Measurements from ENCODE around the gene SPSB1. TPM values are rescaled to one million over a fixed set of nuclear protein-coding genes. Genes with fewer than 3 reads are reported as not detected.
A peak's percentile ranks its signal among the peaks of the same experiment; 100 is the strongest.

The SPSB1 gene
- total RNA-seq, 2 experiments from 2014 or later: 17.4 to 18.0 TPM

DNA sequence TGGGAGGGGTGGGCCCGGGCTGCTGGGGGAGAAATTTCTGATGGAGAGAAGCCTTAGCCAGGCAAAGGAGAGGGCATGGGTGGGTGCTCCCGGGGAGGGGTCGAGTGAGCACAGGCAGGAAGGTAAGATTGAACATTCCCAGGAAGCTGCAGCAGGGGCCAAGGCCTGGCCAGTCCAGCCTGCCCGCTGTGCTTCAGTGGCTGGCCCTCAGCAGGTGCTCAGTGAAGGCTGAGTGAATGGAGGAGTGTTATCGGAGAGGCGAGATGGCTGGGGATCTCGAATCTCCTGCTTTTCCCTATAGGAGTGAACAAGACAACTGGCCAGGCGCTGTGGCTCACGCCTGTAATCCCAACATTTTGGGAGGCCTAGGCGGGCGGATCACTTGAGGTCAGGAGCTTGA, 20.9 kb downstream of the SPSB1 start:
- DNase-seq: no peak
- H3K4me1 Mint-ChIP-seq: peaks cover 52% of the 10 kb centered on the region
- CTCF ChIA-PET: interaction anchor here (1.9 kb wide), 1 partner anchor 24 kb away, joined by 7 read pairs; no protein-coding TSS in a partner anchor
- no peak overlapping the region for H3K27ac Mint-ChIP-seq
- H3K4me3 Mint-ChIP-seq: no peak overlapping the region
- H3K36me3 Mint-ChIP-seq (ENCODE audit: low read depth): peaks cover 4% of the 10 kb centered on the region
- POLR2A ChIA-PET: no interaction called here
- no peaks in the 10 kb centered on the region for H3K9me3 Mint-ChIP-seq
- H3K27me3 Mint-ChIP-seq: no peaks in the 10 kb centered on the region

DNA sequence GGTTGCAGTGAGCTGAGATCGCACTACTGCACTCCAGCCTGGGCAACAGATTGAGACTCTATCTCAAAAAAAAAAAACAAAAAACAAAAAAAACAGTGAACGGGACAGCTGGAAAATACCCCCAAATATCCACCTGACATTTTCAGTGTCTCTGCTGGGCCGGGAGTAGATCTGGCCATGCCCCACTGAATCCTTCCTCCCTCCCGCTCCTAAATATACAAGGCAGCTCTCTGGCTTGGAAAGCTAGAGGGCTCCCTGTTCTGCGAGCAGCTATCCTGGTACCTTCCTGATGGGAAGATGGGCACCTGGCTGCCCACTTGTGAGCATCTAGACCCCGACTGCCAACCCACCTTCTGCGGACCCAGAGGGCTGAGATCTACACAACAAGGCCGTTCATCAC, 21.4 kb downstream of the SPSB1 start:
- CTCF ChIA-PET: interaction anchor here (1.9 kb wide), 1 partner anchor 24 kb away, joined by 7 read pairs; no protein-coding TSS in a partner anchor
- Mint-ChIP-seq H3K36me3 (ENCODE audit: low read depth) (peaks cover 4% of the 10 kb centered on the region), H3K4me1 (peaks cover 50% of the 10 kb centered on the region), H3K9me3 (no peaks in the 10 kb centered on the region), H3K4me3 (no peak overlapping the region), H3K27me3 (no peaks in the 10 kb centered on the region), H3K27ac (peak overlapping the region; percentile 84)
- POLR2A ChIA-PET: no interaction called here
- no peak for DNase-seq

DNA sequence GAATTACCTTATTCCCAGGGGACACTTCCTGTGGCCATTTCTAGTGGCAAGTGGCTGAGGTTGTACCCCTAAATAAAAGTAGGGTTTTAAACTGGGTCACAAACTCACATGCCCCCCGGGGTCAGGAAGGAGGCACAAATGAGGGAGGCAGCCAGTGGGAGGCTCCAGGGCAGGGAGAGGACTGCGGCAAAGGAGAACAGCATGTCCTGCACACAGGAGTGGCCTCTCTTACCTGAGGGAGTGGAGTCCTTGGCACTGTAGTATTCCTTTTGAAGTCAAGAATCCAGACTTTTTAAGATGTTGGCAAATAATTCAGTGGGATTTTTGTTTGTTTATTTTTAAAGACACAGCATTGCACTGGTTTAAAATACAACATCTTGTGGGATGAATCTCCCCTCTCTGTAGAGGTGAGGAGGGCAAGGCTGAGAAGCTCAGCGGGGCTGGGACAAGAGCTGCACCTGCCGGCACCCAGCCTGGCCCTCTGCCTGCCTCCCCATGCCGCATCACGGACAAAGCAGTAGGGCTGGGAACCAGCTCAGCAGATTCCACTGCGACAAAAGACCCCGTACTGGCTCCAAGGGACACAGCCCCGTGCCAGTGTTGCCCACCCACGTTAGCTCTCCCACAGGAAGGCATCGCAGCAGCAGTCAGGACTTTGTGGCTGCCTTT, 22.2 kb downstream of the SPSB1 start:
- Mint-ChIP-seq H3K27me3 (no peaks in the 10 kb centered on the region), H3K9me3 (no peaks in the 10 kb centered on the region), H3K36me3 (ENCODE audit: low read depth) (peaks cover 4% of the 10 kb centered on the region), H3K4me1 (peaks cover 50% of the 10 kb centered on the region), H3K27ac (peak overlapping the region; percentile 84), H3K4me3 (peak overlapping the region; percentile 60)
- ChIA-PET POLR2A (interaction anchor here (1.1 kb wide), 1 partner anchor 112 kb away, joined by 3 read pairs; no protein-coding TSS in a partner anchor), CTCF (interaction anchor here (0.7 to 1.9 kb wide), 5 partner anchors 25 to 181 kb away, joined by 3 to 7 read pairs (median 3); partner anchors contain the start of gene H6PD)
- DNase-seq: no peak

DNA sequence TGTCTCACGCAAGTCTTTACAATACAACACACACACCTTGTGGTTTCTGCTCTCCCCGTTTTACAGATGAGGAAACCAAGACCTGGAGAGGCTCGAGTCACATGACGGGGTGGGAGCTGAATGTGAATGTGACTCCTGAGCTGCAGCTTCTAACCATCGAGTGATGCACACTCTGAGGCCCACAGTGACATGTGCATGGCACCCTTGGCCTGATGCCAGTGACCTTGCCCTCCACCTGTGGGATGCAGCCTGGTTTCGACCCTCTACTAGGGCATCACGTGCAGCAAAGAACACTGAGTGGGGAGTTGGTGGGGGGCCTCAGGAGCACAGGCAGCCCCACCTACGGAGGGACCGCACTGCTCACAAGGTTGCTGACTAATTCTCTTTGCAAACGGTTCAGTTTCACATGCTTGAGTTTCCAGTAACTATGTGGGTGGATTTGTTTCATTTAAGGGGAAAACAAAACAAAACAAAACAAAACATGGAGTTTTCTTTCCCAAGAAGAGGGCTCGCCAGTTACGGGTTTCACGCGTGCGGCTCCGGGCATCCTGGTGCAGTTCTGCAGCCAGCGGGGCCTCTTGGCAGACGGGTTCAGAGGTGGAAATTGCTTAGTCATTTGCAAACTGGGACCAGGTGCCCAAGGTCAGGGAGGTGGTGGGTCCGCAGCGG, 22.9 kb downstream of the SPSB1 start:
- CTCF ChIA-PET: interaction anchor here (0.7 to 1.9 kb wide), 5 partner anchors 26 to 180 kb away, joined by 3 to 7 read pairs (median 3); partner anchors contain the start of gene H6PD
- peaks cover 4% of the 10 kb centered on the region for H3K36me3 Mint-ChIP-seq (ENCODE audit: low read depth)
- peak overlapping the region; percentile 84 for H3K27ac Mint-ChIP-seq
- H3K4me1 Mint-ChIP-seq: peaks cover 50% of the 10 kb centered on the region
- peak overlapping the region; percentile 60 for H3K4me3 Mint-ChIP-seq
- H3K27me3 Mint-ChIP-seq: no peaks in the 10 kb centered on the region
- peak; percentile 68 for DNase-seq
- POLR2A ChIA-PET: interaction anchor here (1.1 kb wide), 1 partner anchor 112 kb away, joined by 3 read pairs; no protein-coding TSS in a partner anchor
- H3K9me3 Mint-ChIP-seq: no peaks in the 10 kb centered on the region

DNA sequence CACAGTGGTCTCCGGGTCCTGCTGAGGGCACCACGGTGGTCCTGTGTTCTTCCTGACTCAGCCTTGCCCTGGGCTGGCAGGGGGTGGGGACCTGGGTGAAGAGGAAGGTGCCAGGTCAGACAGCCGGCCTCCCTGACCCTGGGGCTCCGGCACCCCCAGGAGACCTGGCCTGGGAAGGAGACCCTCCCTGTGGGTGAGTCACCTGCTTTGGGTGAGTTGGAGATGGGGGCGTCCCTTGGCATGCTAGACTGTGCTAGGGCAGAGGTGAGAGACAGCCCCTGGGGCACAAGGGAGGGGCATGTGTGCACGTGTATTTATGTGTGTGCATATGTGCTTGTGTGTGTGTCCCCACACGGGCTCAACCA, 23.4 kb downstream of the SPSB1 start:
- CTCF ChIA-PET: no interaction called here
- Mint-ChIP-seq H3K4me3 (peak overlapping the region; percentile 60), H3K27ac (peak overlapping the region; percentile 84), H3K36me3 (ENCODE audit: low read depth) (peaks cover 4% of the 10 kb centered on the region), H3K27me3 (no peaks in the 10 kb centered on the region), H3K9me3 (no peaks in the 10 kb centered on the region), H3K4me1 (peaks cover 50% of the 10 kb centered on the region)
- DNase-seq: peak; percentile 35
- POLR2A ChIA-PET: no interaction called here

DNA sequence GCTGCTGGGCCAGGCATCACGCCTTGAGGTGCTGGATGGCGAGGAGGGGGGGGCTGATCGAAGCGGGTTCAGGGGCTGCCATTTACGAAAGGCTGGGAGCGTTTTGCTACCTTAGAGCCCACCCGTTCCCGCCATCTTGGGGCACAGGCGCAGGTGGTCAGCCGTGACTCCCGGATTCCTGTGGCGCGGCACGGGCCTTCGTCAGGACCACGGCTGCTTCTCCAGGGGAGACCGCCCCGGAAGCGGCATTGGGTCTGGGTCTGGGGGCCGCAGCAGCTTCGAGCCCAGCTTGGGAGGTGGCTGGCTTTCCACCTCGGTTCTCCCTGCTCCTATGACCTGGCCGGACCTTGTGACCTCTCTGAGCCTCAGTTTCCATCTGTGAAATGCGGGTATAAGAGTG, 23.8 kb downstream of the SPSB1 start:
- CTCF ChIA-PET: no interaction called here
- Mint-ChIP-seq H3K4me3 (no peak overlapping the region), H3K27me3 (no peaks in the 10 kb centered on the region), H3K9me3 (no peaks in the 10 kb centered on the region), H3K4me1 (peaks cover 50% of the 10 kb centered on the region), H3K27ac (no peak overlapping the region), H3K36me3 (ENCODE audit: low read depth) (peaks cover 4% of the 10 kb centered on the region)
- POLR2A ChIA-PET: no interaction called here
- no peak for DNase-seq

DNA sequence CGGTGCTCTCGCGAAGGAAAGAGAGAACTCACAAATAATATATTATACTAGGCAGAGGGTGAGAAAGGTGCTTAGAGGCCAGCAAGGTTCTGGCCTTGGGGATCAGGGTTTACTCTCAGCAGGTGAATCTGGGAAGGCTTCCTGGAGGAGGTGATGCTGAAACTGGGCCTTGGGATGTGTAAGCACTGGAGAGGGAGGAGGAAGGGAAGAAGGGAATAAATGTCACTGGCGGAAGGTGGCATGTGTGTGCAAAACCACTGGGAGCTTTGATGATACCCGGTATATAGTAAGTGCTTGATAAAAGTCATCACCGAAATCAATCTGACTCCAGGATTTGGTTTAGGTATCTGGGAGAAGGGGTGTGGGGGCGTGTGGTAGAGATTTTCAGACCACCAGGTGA, 24.4 kb downstream of the SPSB1 start:
- Mint-ChIP-seq H3K4me3 (no peak overlapping the region), H3K4me1 (peaks cover 50% of the 10 kb centered on the region), H3K27me3 (no peaks in the 10 kb centered on the region), H3K36me3 (ENCODE audit: low read depth) (peaks cover 4% of the 10 kb centered on the region), H3K9me3 (no peaks in the 10 kb centered on the region), H3K27ac (peak overlapping the region; percentile 19)
- ChIA-PET CTCF (interaction anchor here (0.6 kb wide), 1 partner anchor 10 kb away, joined by 3 read pairs; no protein-coding TSS in a partner anchor), POLR2A (no interaction called here)
- no peak for DNase-seq

DNA sequence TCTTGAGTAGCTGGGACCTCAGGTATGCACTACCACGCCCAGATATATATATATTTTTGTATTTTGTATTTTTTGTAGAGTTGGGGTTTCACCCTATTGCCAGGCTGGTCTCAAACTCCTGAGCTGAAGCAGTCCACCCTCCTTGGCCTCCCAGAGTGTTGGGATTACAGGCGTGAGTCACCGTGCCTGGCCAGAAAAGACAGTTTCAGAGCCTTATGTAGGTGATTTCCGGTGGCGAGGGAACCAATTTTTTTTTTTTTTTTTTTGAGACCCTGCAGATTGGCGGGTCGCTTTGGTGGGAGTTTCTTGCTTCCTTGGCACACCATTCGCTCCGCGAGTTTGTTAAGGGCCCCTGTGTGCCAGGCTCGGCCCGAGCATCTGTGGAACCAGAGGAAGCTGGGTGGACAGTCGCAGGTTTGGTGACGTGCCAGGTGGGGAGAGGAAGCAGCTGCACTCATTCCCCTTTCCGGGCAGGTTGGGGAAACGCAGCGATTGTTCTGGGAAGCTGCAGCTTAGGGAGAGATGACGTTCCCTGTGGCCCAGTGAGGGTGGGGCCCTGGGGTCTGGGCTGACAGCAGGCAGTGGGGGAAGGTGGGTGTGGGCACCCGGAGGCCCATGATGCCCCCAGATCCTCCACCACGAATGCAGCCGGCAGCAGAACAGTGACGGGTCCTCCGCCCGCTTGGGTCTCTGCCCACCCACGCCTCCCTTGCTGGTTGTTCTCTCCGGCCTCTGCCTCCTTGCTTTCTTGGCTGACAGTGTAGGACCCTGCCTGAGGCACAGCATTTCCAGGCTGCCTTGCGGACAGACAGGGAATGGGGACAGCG, 25.1 kb downstream of the SPSB1 start:
- Mint-ChIP-seq H3K4me3 (no peak overlapping the region), H3K9me3 (no peaks in the 10 kb centered on the region), H3K27ac (no peak overlapping the region), H3K4me1 (peaks cover 49% of the 10 kb centered on the region), H3K27me3 (no peaks in the 10 kb centered on the region), H3K36me3 (ENCODE audit: low read depth) (peaks cover 4% of the 10 kb centered on the region)
- ChIA-PET CTCF (interaction anchor here (0.6 to 0.8 kb wide), 2 partner anchors 11 to 68 kb away, joined by 3 to 4 read pairs; no protein-coding TSS in a partner anchor), POLR2A (no interaction called here)
- DNase-seq: no peak

DNA sequence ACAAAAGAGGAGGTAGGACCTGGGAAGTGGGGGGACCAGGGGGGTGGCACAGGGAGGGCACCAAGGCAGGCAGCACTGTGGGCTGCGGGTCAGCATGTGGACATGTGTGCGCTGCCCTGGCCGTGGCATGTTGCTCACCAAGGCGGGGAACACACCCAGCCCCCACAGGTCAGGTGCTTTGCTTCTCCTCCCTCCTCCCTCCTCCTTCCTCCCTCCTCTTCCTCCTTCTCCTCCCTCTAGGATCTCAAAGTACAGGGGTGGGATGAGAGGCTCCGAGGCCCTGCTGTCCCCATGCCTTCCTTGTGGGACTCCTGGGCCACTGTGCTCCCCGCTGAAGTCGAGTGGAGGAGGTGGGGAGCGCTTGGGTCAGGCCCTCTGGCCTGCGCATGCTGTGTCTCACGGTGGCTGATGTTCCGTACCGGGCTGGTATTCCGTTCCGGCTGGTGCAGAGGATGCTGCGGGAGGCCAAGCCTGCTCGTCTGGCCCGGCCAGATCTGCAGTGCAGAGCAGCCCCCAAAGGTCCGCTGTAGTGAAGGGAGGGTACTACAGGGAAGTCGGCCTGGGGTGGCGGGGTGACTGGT, 26.6 kb downstream of the SPSB1 start:
- POLR2A ChIA-PET: no interaction called here
- no peak for DNase-seq
- peaks cover 4% of the 10 kb centered on the region for H3K36me3 Mint-ChIP-seq (ENCODE audit: low read depth)
- H3K4me3 Mint-ChIP-seq: no peak overlapping the region
- CTCF ChIA-PET: no interaction called here
- no peaks in the 10 kb centered on the region for H3K27me3 Mint-ChIP-seq
- no peaks in the 10 kb centered on the region for H3K9me3 Mint-ChIP-seq
- H3K27ac Mint-ChIP-seq: no peak overlapping the region
- H3K4me1 Mint-ChIP-seq: peaks cover 39% of the 10 kb centered on the region

DNA sequence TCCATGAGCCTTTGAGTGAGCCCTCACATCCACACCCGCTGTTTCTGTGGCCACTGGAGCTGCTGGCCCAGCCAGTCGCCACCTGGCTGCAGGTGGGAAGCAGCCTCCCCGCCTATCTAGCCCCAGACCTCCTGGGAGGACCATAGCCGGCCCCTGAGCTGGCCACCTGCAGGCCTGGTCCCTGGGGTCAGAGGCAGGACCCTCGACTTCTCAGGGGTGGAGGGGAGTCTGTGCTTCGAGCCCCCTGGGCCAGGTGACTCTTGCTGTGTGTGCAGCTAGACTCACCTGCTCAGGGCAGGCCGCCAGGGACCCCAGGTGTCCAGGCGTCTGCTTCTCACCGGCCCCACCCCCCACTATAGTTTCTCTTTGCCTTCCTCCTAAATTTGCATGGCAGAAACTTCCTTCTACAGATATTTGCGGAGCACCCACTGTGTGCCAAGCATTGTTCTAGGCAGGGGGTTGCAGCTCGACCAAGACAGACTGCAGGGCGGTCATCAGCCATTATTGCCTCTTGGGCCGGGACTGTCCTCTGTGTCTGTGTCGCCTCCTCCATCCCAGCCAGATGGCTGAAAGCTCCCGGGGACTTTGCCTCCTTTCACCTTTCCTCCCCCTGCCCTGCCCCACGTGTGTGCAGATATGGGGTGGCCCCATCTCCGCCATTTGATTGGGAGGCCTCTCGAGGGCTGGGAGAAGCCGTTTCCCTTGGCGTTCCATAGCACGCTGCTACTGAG, 27.3 kb downstream of the SPSB1 start:
- Mint-ChIP-seq H3K9me3 (no peaks in the 10 kb centered on the region), H3K27ac (no peak overlapping the region), H3K4me1 (peaks cover 32% of the 10 kb centered on the region), H3K27me3 (no peaks in the 10 kb centered on the region), H3K4me3 (no peak overlapping the region), H3K36me3 (ENCODE audit: low read depth) (peaks cover 4% of the 10 kb centered on the region)
- DNase-seq: no peak
- CTCF ChIA-PET: no interaction called here
- POLR2A ChIA-PET: interaction anchor here (1.1 kb wide), 1 partner anchor 53 kb away, joined by 3 read pairs; no protein-coding TSS in a partner anchor

DNA sequence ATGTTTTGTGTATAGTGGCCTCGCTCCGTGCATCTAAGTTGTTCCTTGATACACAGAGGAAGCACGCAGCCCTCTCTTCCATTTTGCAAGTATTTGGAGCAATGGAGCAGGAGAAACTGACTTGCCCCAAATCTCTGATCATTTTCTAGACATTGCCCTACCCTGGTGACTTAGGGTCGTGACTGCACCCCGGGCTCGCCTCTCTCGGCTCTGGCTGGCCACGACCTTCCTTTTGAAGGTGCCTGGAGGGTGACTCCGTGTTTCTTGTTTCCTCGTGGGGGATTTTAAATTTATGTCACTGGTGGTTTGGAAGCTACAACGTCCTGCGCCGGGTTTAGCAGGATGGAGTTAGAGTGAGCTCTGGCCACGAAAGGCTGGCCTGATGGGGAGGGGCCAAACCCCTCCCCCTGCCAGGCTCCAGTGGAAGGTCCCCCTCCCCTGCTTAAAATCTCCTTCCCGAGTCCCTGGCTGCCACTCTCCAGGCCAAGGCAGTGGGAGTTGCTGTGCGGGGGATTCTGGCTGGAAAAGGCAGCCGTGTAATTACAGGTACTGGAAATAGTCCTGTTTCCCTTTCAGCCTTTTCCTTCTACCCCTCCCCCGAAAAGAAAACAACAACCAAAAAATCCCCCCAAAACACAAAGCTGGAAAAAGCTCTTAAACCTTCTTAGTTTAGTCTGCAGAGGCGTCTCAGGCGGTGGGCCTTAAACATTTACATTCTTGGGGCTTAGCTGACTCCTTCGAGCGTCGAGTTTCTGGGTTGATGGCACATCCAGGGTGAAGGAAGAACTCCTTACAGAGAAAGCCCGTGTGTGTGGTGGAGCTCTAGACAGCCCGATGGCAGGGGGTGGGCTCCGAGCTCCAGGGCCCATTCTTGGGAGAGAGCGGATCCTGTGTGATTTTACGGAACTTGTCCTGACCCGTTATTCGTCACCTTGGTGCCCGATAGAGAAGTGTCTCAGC, 28.1 kb downstream of the SPSB1 start:
- Mint-ChIP-seq H3K4me1 (peaks cover 24% of the 10 kb centered on the region), H3K27ac (no peak overlapping the region), H3K27me3 (no peaks in the 10 kb centered on the region), H3K9me3 (no peaks in the 10 kb centered on the region), H3K4me3 (no peak overlapping the region), H3K36me3 (ENCODE audit: low read depth) (peaks cover 4% of the 10 kb centered on the region)
- ChIA-PET POLR2A (interaction anchor here (1.1 kb wide), 1 partner anchor 54 kb away, joined by 3 read pairs; no protein-coding TSS in a partner anchor), CTCF (interaction anchor here (0.6 kb wide), 1 partner anchor 26 kb away, joined by 4 read pairs; no protein-coding TSS in a partner anchor)
- DNase-seq: no peak

Data from activated CD4-positive, alpha-beta memory T cell treated with anti-CD3 and anti-CD28 coated beads, Interleukin-2, amount 10 ng/mL, durations not matched to agents 7 days and 5 days (primary cell).